ENCODE results near the gene ARHGAP42. TPM values are rescaled to one million over a fixed set of nuclear protein-coding genes. Genes with fewer than 3 reads are reported as not detected.

The ARHGAP42 gene
- total RNA-seq, 3 donors from 2014 or later = 14.6 to 26.7 (median 26.2) TPM

GRCh38 chr11:100691896-100692653 is 5.0 kb downstream of the ARHGAP42 start:
- DNase-seq (ENCODE audit: low spot score in 2 of 2) = no peak
- Histone ChIP-seq H3K36me3 (no peaks in the 10 kb centered on the region), H3K27me3 (no peaks in the 10 kb centered on the region), H3K4me3 (no peak overlapping the region), H3K4me1 (no peaks in the 10 kb centered on the region), H3K27ac (no peak overlapping the region), H3K9me3 (no peaks in the 10 kb centered on the region)
- TF ChIP-seq CTCF (IDR thresholded peaks at IDR 0.05) = no peak
- no peak for TF ChIP-seq POLR2AphosphoS5 (IDR thresholded peaks at IDR 0.05)
- no peak for TF ChIP-seq POLR2A (IDR thresholded peaks at IDR 0.05)
- intact Hi-C loops (cut with DNase I; ENCODE audit: low total_unique reads) = no loop called here

GRCh38 chr11:100695911-100696310 is 8.8 kb downstream of the ARHGAP42 start:
- no peaks in the 10 kb centered on the region for H3K9me3 ChIP-seq
- no peak overlapping the region for H3K4me3 ChIP-seq
- H3K36me3 ChIP-seq = no peaks in the 10 kb centered on the region
- intact Hi-C loops (cut with DNase I; ENCODE audit: low total_unique reads) = loop anchor here (2.0 kb wide), 1 partner anchor 57 kb away; no protein-coding TSS in a partner anchor
- DNase-seq (ENCODE audit: low spot score in 2 of 2) = no peak
- TF ChIP-seq POLR2A (IDR thresholded peaks at IDR 0.05) (no peak), CTCF (IDR thresholded peaks at IDR 0.05) (no peak), POLR2AphosphoS5 (IDR thresholded peaks at IDR 0.05) (no peak)
- H3K4me1 ChIP-seq = no peaks in the 10 kb centered on the region
- H3K27me3 ChIP-seq = no peaks in the 10 kb centered on the region
- H3K27ac ChIP-seq = no peak overlapping the region

GRCh38 chr11:100703139-100703538 is 16.1 kb downstream of the ARHGAP42 start:
- no peaks in the 10 kb centered on the region for H3K27me3 ChIP-seq
- no peak overlapping the region for H3K27ac ChIP-seq
- no peak overlapping the region for H3K4me3 ChIP-seq
- H3K9me3 ChIP-seq = no peaks in the 10 kb centered on the region
- DNase-seq (ENCODE audit: low spot score in 2 of 2) = no peak
- no peak for TF ChIP-seq POLR2A (IDR thresholded peaks at IDR 0.05)
- no peak for TF ChIP-seq POLR2AphosphoS5 (IDR thresholded peaks at IDR 0.05)
- no peak for TF ChIP-seq CTCF (IDR thresholded peaks at IDR 0.05)
- H3K36me3 ChIP-seq = no peaks in the 10 kb centered on the region
- no peaks in the 10 kb centered on the region for H3K4me1 ChIP-seq
- intact Hi-C loops (cut with DNase I; ENCODE audit: low total_unique reads) = no loop called here

DNA sequence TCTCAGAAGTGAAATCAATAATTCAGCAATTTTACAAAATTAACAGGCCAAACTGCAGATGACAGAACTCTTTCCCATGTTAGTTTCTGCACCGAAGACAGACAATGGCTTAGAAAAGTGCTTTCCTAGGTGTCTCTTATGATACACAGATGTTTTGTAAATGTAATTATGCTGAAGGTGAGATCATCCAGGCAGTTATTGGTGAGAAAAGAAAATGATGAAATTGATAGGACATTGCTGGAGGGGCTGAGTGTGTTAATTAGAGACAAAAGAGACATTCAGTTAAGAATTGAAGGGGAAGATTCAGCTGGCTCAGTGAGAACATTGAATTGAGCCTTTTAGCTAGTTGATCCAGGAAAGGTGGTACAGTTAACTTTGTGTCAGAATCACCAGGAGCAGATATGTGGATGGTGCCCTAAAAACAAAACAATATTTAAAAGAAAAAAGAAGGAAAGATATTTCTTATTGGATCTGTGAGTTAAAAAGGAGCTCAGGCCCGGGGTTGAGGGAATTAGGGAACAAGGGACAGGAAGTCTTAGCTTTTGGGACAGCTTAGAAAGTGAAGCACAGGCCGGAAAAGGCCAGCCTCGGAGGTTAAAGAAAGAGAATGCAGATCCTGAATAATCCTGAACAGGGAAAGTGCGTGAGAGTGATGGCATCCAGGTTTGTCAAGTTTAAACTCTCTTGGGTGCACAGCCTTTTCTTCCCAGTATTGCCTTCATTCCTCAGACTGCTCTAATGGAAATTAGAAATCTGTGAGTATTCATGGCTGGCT is 16.9 kb downstream of the ARHGAP42 start:
- Histone ChIP-seq H3K27ac (peak overlapping the region; percentile 7 to 74), H3K4me1 (no peaks in the 10 kb centered on the region), H3K9me3 (no peaks in the 10 kb centered on the region), H3K27me3 (no peaks in the 10 kb centered on the region), H3K4me3 (no peak overlapping the region), H3K36me3 (no peaks in the 10 kb centered on the region)
- TF ChIP-seq POLR2A (IDR thresholded peaks at IDR 0.05) = no peak
- intact Hi-C loops (cut with DNase I; ENCODE audit: low total_unique reads) = no loop called here
- no peak for DNase-seq (ENCODE audit: low spot score in 2 of 2)

GRCh38 chr11:100705447-100705846 is 18.4 kb downstream of the ARHGAP42 start:
- Histone ChIP-seq H3K4me1 (no peaks in the 10 kb centered on the region), H3K27me3 (no peaks in the 10 kb centered on the region)

More at GRCh38 chr11:100705447-100705846, 18.4 kb downstream of the ARHGAP42 start:
- H3K9me3 ChIP-seq = no peaks in the 10 kb centered on the region
- no peak overlapping the region for H3K27ac ChIP-seq
- no peaks in the 10 kb centered on the region for H3K36me3 ChIP-seq
- intact Hi-C loops (cut with DNase I; ENCODE audit: low total_unique reads) = no loop called here
- TF ChIP-seq POLR2A (IDR thresholded peaks at IDR 0.05) = no peak
- no peak for TF ChIP-seq POLR2AphosphoS5 (IDR thresholded peaks at IDR 0.05)
- no peak for TF ChIP-seq CTCF (IDR thresholded peaks at IDR 0.05)
- no peak for DNase-seq (ENCODE audit: low spot score in 2 of 2)
- H3K4me3 ChIP-seq = no peak overlapping the region
